Femur (tissue), 1 donor: ENCODE measurements around the gene CD6.
A peak's percentile ranks its signal among the peaks of the same experiment; 100 is the strongest.

Experiments
- DNase-seq: peaks from one replicate; pipeline ENCODE4 v3.0.0-alpha.2; 2017

Gene CD6

GRCh38 chr11:60987577-60988277, 16.2 kb downstream of the CD6 start:
- no peak for DNase-seq

GRCh38 chr11:60988658-60989057, 17.2 kb downstream of the CD6 start:
- no peak for DNase-seq

- no peak for DNase-seq
These were observed 17.7 kb downstream of the CD6 start for GRCh38 chr11:60989093-60989650.

GRCh38 chr11:60991457-60991856, 20.0 kb downstream of the CD6 start:
- DNase-seq = no peak

GRCh38 chr11:60992842-60993409, 21.4 kb downstream of the CD6 start:
- DNase-seq = no peak

GRCh38 chr11:60993615-60994014, 22.1 kb downstream of the CD6 start:
- no peak for DNase-seq

GRCh38 chr11:60994541-60995080, 23.1 kb downstream of the CD6 start:
- no peak for DNase-seq

- DNase-seq = no peak
These were observed 24.3 kb downstream of the CD6 start for GRCh38 chr11:60995798-60996197.

GRCh38 chr11:60996381-60997138, 25.1 kb downstream of the CD6 start:
- DNase-seq = peak; percentile 44

GRCh38 chr11:61000426-61000825, 28.9 kb downstream of the CD6 start:
- no peak for DNase-seq

- no peak for DNase-seq
These were observed 30.5 kb downstream of the CD6 start for GRCh38 chr11:61001931-61002330.

GRCh38 chr11:61002598-61002997, 31.1 kb downstream of the CD6 start:
- peak; percentile 10 for DNase-seq

GRCh38 chr11:61004180-61004611, 32.7 kb downstream of the CD6 start:
- DNase-seq = peak; percentile 89

- DNase-seq = peak; percentile 70
These were observed 33.3 kb downstream of the CD6 start for GRCh38 chr11:61004761-61005181.

GRCh38 chr11:61007383-61007955, 36.0 kb downstream of the CD6 start:
- DNase-seq = no peak

- DNase-seq = no peak
These were observed 36.7 kb downstream of the CD6 start for GRCh38 chr11:61007956-61008896.

- DNase-seq = no peak
These were observed 37.5 kb downstream of the CD6 start for GRCh38 chr11:61008971-61009370.

GRCh38 chr11:61009392-61010275, 38.2 kb downstream of the CD6 start:
- no peak for DNase-seq

GRCh38 chr11:61010466-61011228, 39.2 kb downstream of the CD6 start:
- no peak for DNase-seq
